ENCODE results near the gene PITPNM2.
A peak's percentile ranks its signal among the peaks of the same experiment; 100 is the strongest.
"Not testable (repeated sequence)": the region's sequence is repeated elsewhere in the genome, so short reads cannot be mapped to it uniquely, and the experiment has no call there.

Gene PITPNM2

DNA sequence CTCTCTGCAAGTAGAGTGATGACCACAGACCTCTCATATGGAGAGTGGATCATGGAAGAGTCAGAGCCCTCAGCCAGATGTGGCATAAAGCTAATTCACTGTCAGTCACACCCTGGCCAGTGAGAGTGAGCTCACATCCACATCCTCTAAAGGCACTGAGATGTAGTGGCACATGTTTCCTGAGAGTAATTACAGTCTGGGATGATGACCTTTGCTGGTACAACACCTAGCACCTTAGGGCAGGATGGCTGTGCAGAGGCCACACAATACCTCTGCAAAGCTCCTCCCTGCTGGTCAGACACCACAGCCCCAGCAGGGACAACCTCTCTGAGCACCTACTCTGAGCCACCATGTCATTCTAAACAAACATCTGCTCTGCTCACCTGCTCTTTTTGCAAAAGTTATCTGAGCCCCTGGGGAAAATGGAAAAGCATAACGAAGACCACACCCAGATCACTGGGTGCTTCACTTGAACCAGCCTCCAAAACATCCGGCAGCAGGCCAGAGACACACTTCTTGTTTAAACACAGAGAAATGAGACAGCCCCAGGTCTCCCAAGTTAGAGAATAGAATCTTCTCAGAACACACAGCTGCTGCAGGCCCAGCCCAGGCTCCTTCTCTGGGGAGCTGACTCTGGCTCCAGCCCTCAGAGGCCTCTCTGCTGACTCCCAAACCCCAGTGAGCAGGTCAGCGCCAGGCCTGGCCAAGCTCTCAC is 30.3 kb downstream of the PITPNM2 start:
- DNase-seq (ENCODE audit: low read depth in 2 of 2), result no peak

GRCh38 chr12:123119808-123120207 is 31.1 kb downstream of the PITPNM2 start:
- DNase-seq (ENCODE audit: low read depth in 2 of 2), result peak; percentile 17 to 33

DNA sequence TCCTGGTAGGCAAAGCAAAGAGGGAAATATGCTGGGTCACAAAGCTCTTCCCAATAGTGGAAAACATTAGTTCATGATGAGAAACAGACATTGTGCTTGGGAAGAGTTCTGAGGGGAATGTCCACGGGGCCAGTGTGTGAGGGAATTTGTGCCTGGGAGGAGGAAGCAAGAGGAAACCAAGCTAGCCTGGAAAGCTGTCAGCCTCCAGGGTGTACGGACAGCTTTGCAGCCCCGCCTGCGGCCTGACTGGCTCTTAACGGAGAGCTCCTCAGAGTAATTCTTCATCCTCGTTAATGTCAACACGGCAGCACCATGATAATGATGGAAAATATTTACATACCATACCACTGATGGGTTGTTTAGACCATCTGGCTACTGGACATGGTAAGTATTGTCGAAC is 32.4 kb downstream of the PITPNM2 start:
- no peak for DNase-seq (ENCODE audit: low read depth in 2 of 2)

DNA sequence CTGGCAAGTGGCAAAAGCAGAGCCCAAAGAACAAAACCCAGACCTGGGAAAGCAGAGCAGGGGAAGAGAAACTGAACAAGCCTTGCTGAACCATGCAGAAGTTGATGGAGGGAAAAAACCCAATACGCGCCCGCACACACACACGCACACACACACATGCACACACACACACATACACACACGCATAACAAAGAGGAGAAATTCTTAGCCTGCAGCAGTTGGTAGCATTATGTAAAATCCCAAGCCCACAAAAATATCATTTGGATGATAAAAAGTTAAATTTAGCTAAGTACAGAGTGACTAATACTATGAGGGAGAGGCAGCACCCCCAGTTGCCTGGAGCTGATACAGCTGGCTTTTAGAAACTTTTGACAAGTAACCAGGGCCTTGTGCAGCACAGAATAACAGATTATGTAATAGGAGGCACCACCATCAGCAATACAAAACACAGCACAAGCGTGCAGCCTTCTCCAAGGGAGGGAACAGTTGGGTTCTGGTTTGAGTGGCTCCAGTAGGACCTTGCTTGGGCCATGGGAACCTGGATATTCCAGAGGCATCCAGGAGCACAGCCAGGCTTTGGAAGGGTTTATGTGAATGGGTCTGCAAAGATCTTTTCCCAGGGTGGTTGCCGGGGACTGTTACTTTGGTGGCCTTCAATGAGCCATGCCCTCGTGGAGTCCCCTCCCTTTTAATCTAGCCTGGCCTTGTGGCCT is 35.3 kb downstream of the PITPNM2 start:
- DNase-seq (ENCODE audit: low read depth in 2 of 2), result no peak

GRCh38 chr12:123114304-123115083 is 36.4 kb downstream of the PITPNM2 start:
- no peak for DNase-seq (ENCODE audit: low read depth in 2 of 2)

DNA sequence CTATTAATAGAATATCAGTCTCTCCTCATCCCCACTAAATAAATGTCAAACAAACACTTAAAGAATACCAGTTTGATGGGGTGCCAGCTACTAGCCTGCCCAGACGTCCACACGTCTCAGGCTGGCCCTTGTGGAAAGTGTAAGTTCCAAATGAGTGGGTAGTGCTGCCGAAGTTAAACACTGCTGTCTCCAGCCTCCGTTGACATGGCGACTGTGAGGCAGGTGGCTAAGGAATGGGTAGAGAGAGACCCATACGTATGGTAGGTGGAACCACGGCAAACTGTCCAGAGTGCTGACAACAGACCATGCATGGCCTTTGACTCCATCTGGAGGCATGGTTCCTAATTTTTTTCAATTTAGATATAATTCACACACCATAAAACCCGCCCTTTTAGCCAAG is 37.9 kb downstream of the PITPNM2 start:
- DNase-seq (ENCODE audit: low read depth in 2 of 2), result no peak

- DNase-seq (ENCODE audit: low read depth in 2 of 2), result no peak
These were observed 39.3 kb downstream of the PITPNM2 start for GRCh38 chr12:123111498-123112165.

- no peak for DNase-seq (ENCODE audit: low read depth in 2 of 2)
These were observed 41.5 kb downstream of the PITPNM2 start for GRCh38 chr12:123109319-123109772.

DNA sequence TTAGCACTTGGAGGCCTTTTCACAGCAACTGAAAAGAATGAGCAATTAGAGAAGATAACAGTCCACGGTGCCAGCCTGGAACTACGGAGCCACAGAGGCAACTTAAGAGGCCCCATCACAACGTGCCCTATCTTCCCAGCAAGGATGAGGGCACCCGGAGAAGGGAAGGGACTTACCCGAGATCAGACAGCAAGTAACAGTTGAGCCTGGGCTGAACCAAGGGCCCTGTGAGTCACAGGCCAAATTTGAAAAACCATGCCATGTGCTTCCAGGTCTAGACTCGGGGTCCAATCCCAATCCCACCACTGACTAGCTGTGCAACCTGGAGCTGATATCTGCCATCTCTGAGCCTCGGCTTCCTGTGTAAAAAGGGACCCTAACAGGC is 42.2 kb downstream of the PITPNM2 start:
- DNase-seq (ENCODE audit: low read depth in 2 of 2), result no peak

- DNase-seq (ENCODE audit: low read depth in 2 of 2), result no peak
These were observed 42.8 kb downstream of the PITPNM2 start for GRCh38 chr12:123107926-123108681.

DNA sequence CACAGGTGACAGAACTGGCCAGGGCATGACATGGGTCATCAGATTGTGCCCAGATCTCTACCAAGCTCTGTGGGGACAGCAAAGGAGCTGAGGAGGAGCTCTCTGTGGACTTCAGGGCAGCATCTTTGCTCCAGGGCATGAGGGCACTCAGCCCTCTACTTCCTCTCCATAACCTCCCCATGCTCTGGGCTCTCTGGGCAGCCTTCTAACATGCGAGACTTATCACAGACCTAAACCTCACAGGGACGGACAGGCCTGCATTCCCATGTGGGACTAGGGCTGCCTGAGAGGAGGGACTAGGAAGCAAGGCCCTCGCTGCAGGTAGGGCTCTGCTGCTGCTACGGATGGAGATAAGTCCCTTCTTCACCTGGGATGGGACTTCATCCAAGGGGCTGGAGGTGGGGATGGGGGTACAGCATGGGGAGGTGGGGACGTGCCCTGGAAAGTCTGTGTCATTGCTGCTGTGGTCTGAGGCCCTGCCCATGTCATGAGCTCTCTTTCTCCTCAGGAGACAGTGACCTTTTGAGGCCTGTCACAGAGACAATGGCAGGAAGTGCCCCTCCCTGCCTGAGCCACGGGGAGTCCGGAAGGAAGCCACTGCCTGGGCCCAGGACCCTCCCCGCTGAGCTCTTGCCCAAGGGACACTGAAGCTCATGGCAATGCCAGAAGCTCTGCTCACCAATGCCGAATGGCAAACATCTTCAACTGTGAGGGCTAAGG is 44.1 kb downstream of the PITPNM2 start:
- peak in 1 of 2 experiments; percentile 39 for DNase-seq (ENCODE audit: low read depth in 2 of 2)

DNA sequence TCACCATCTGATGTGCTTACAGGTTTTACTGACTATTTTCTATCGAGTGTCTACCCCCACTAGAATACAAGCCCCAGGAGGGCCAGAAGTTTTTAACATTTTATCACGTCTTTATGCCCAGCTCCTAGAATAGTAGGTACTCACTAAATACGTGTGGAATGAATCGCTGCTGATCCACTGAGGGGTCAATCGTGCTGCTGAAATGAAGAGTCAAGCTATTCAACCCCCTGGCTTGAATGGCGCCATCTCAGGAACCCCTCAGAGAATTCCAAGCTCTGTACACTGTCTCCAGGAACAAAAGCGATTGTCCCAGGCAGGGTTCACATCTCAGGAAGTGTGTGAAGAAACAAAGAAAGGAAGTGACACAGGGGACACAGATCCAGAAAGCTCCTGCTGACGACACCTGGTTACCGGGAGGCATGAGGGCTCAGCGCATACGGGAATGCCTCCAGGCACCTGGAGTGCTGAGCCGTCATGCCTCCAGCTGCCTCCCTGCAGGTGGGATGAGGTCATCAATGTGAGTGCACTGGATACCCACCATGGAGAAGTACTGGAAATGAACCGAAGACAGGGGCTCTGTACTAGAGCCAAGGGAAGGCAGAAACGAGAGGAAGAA is 45.6 kb downstream of the PITPNM2 start:
- no peak for DNase-seq (ENCODE audit: low read depth in 2 of 2)

- no peak for DNase-seq (ENCODE audit: low read depth in 2 of 2)
These were observed 46.1 kb downstream of the PITPNM2 start for GRCh38 chr12:123104809-123105208.

GRCh38 chr12:123104094-123104493 is 46.8 kb downstream of the PITPNM2 start:
- not testable (repeated sequence) for DNase-seq (ENCODE audit: low read depth in 2 of 2)

- DNase-seq (ENCODE audit: low read depth in 2 of 2), result no peak
These were observed 47.9 kb downstream of the PITPNM2 start for GRCh38 chr12:123102781-123103503.

DNA sequence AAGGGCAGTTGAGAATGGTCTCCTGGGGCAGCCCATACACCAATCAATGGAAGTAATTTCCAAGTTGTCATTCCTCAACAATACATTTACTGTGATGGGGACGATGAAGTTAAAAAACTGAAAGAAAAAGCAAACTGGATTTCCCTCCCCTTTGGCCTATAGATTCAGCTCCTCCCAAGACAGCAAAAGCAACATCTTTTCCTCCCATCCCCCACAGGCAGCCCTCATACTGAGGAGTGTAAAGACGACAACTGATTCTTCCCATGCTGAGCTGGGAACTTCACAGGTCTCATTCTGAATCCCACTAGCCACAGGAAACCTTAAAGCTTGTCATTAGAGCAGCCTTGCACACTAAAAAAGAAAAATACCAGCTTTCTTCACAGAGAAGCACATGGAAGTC is 48.5 kb downstream of the PITPNM2 start:
- DNase-seq (ENCODE audit: low read depth in 2 of 2), result no peak

DNA sequence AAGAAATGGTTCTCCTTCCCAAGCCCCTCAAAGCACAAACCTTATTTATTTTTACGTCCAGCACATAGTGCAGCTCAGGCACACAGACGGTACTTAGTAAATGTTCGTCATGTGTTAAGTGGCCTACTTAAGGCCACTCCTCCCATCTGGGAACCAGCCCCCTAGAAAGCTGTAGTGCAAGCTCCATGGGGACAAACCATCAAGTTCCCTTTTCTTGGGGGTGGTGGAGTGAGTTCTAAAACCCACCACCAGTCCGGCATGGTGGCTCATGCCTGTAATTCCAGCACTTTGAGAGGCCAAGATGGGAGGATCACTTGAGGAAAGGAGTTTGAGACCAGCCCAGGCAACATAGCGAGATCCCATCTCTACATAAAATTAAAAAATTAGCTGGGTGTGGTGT is 49.4 kb downstream of the PITPNM2 start:
- no peak for DNase-seq (ENCODE audit: low read depth in 2 of 2)

Data from stimulated activated CD4-positive, alpha-beta T cell treated with anti-CD3 and anti-CD28 coated beads, Interleukin-12 subunit alpha, Interleukin-12 subunit beta, amount 100 ng/mL, for 24 hours (primary cell).